Suprapubic skin (tissue), 4 donors: ENCODE results near the gene CD48.

Experiments used
- CTCF ChIP-seq, 2 donors: fragments of 200-600 bp in 1 of 2; fragments of 450-650 bp in 1 of 2; sonication (generic) in 1 of 2; IDR thresholded peaks; one replicate each; pipeline ENCODE4 v1.5.1; 2016 to 2019; ENCODE audit warnings: antibody characterized with exemption in 2 of 2, mild to moderate bottlenecking in 1 of 2, moderate library complexity in 1 of 2
- EP300 ChIP-seq: sonication (generic); formaldehyde crosslinking; IDR thresholded peaks from one replicate; pipeline ENCODE4 v1.6.1; 2017; ENCODE audit warnings: antibody characterized with exemption
- POLR2A ChIP-seq, 2 donors: fragments of 450-650 bp; IDR thresholded peaks; one replicate each; pipeline ENCODE4 v1.6.1; 2017; ENCODE audit warnings: antibody characterized with exemption in 2 of 2, mild to moderate bottlenecking in 2 of 2, moderate library complexity in 2 of 2
- POLR2AphosphoS5 ChIP-seq, 3 donors: sonication (generic); formaldehyde crosslinking; IDR thresholded peaks; one replicate each; pipeline ENCODE4 v1.6.1; 2017; ENCODE audit warnings: antibody characterized with exemption in 3 of 3

- TF ChIP-seq POLR2AphosphoS5 (IDR thresholded peaks at IDR 0.05) (no peak), CTCF (IDR thresholded peaks at IDR 0.05) (no peak), POLR2A (IDR thresholded peaks at IDR 0.05) (no peak), EP300 (no peak)
Measured at GRCh38 chr1:160755461-160755860, 43.8 kb upstream of the CD48 start.
